A549 (cell line): ENCODE results near the gene GABRA4. TPM values are rescaled to one million over a fixed set of nuclear protein-coding genes. Genes with fewer than 3 reads are reported as not detected.

ENCODE experiments used
- ATAC-seq, 2 experiments: fragments of 200-7000 bp in 1 of 2; fragments of >200 bp in 1 of 2; cut with Nextera tagmentation in 1 of 2; cut with Tn5 transposase in 1 of 2; 3 replicates each; pipeline versions ENCODE4 v1.8.0 to v1.9.1; 2018 to 2020; ENCODE audit warnings: mild to moderate bottlenecking in 1 of 2, moderate library complexity in 1 of 2
- CTCF ChIA-PET: fragments of 300-600 bp; sonication (Branson Sonifier 250); formaldehyde crosslinking; extraction: SDS; loops from one replicate; lab custom pipeline; 2021; ENCODE audit warnings: antibody characterized with exemption, inconsistent platforms; lab: Yijun Ruan, JAX
- POLR2A ChIA-PET: fragments of 350-600 bp; formaldehyde crosslinking; extraction: SDS; loops from one replicate; lab custom pipeline; 2021; ENCODE audit warnings: antibody characterized with exemption, inconsistent platforms; lab: Yijun Ruan, JAX
- DNase-seq, 2 experiments: peaks; one replicate each; pipeline versions ENCODE4 v3.0.0 to v3.0.0-alpha.2; 2011 to 2016; ENCODE audit warnings: low read depth in 1 of 2, low spot score in 1 of 2
- FAIRE-seq: peaks from 2 replicates; lab custom pipeline; 2011; peaks lifted over from hg19 to GRCh38; lab: Jason Lieb, UNC
- H3K27ac ChIP-seq, 2 experiments: fragments of >200 bp; sonication (Bioruptor Twin); formaldehyde crosslinking; 3 replicates each; pipeline ENCODE4 v1.5.1; 2016 to 2017
- H3K4me1 ChIP-seq: fragments of >200 bp; sonication (Bioruptor Twin); formaldehyde crosslinking; 3 replicates; pipeline ENCODE4 v1.6.1; 2016
- H3K4me2 ChIP-seq: fragments of >200 bp; sonication (Bioruptor Twin); formaldehyde crosslinking; 3 replicates; pipeline ENCODE4 v1.6.1; 2016
- H3K4me3 ChIP-seq: fragments of >200 bp; sonication (Bioruptor Twin); formaldehyde crosslinking; 3 replicates; pipeline ENCODE4 v1.5.1; 2016
- H3K9me3 ChIP-seq: fragments of >200 bp; sonication (Bioruptor Twin); formaldehyde crosslinking; 3 replicates; pipeline ENCODE4 v1.6.1; 2016
- BCL3 ChIP-seq: fragments of >200 bp; sonication (Bioruptor Twin); formaldehyde crosslinking; IDR thresholded peaks from 3 replicates; pipeline ENCODE4 v1.6.1; 2016
- CBX2 ChIP-seq: fragments of 200-600 bp; sonication (generic); IDR thresholded peaks from 2 replicates; pipeline ENCODE4 v1.6.1; 2016; ENCODE audit warnings: low read depth, mild to moderate bottlenecking, borderline replicate concordance
- CBX8 ChIP-seq: fragments of 200-600 bp; sonication (generic); IDR thresholded peaks from 2 replicates; pipeline ENCODE4 v1.6.1; 2016
- CHD4 ChIP-seq: fragments of 200-600 bp; sonication (generic); IDR thresholded peaks from 2 replicates; pipeline ENCODE4 v1.6.1; 2016; ENCODE audit warnings: antibody characterized with exemption, mild to moderate bottlenecking, borderline replicate concordance
- E2F6 ChIP-seq: IDR thresholded peaks from 2 replicates; pipeline ENCODE4 v1.6.1; 2012; ENCODE audit warnings: low read depth, borderline replicate concordance
- EHMT2 ChIP-seq: fragments of 200-600 bp; sonication (generic); IDR thresholded peaks from 2 replicates; pipeline ENCODE4 v1.6.1; 2016; ENCODE audit warnings: antibody characterized with exemption, low read depth, mild to moderate bottlenecking, moderate library complexity
- EP300 ChIP-seq, 2 experiments: fragments of >200 bp; sonication (Bioruptor Twin); formaldehyde crosslinking; IDR thresholded peaks; 2 replicates in 1 of 2; 3 replicates in 1 of 2; pipeline ENCODE4 v1.6.1; 2016 to 2017
- FOSL2 ChIP-seq, 2 experiments: fragments of 450-650 bp in 1 of 2; fragments of >200 bp in 1 of 2; sonication (Bioruptor Twin) in 1 of 2; formaldehyde crosslinking; IDR thresholded peaks; 2 replicates each; pipeline versions ENCODE4 v1.5.0 to v1.6.1; 2016 to 2020; ENCODE audit warnings: mild to moderate bottlenecking in 1 of 2, moderate library complexity in 1 of 2
- FOXS1 ChIP-seq: fragments of 250-450 bp; sonication (Bioruptor Pico); IDR thresholded peaks from 2 replicates; pipeline ENCODE4 v1.5.0; 2020; ENCODE audit warnings: mild to moderate bottlenecking, moderate library complexity
- HDAC2 ChIP-seq: fragments of 200-600 bp; sonication (generic); IDR thresholded peaks from 2 replicates; pipeline ENCODE4 v1.6.1; 2016
- KDM5A ChIP-seq: fragments of 200-600 bp; sonication (generic); IDR thresholded peaks from 2 replicates; pipeline ENCODE4 v1.6.1; 2016; ENCODE audit warnings: antibody characterized with exemption, mild to moderate bottlenecking
- MAFK ChIP-seq: fragments of 450-650 bp; IDR thresholded peaks from 2 replicates; pipeline ENCODE4 v1.6.1; 2014; ENCODE audit not compliant: partially characterized antibody
- MAZ ChIP-seq: fragments of 150-350 bp; IDR thresholded peaks from 2 replicates; pipeline ENCODE4 v1.6.1; 2014; ENCODE audit warnings: antibody characterized with exemption, low read depth, low read length, borderline replicate concordance
- PBX3 ChIP-seq: IDR thresholded peaks from 2 replicates; pipeline ENCODE4 v1.6.1; 2012
- POLR2A ChIP-seq: IDR thresholded peaks from 2 replicates; pipeline ENCODE4 v1.6.1; 2012; ENCODE audit warnings: mild to moderate bottlenecking, low read length
- POLR2AphosphoS2 ChIP-seq: conservative IDR thresholded peaks from 2 replicates; pipeline ENCODE4 v1.6.1; 2012; ENCODE audit warnings: low read length, improper control_type of control experiment, inconsistent platforms
- RAD21 ChIP-seq, 2 experiments: fragments of >200 bp in 1 of 2; sonication (Bioruptor Twin) in 1 of 2; formaldehyde crosslinking in 1 of 2; IDR thresholded peaks in 1 of 2; conservative IDR thresholded peaks in 1 of 2; 2 replicates in 1 of 2; 3 replicates in 1 of 2; pipeline ENCODE4 v1.6.1; 2012 to 2018; ENCODE audit warnings: inconsistent platforms in 1 of 2
- RARB ChIP-seq: fragments of 250-450 bp; sonication (Bioruptor Pico); IDR thresholded peaks from 2 replicates; pipeline ENCODE4 v1.8.0; 2021; ENCODE audit warnings: mild to moderate bottlenecking, moderate library complexity
- RCOR1 ChIP-seq: fragments of 150-350 bp; IDR thresholded peaks from 2 replicates; pipeline ENCODE4 v1.6.1; 2014; ENCODE audit warnings: antibody characterized with exemption, low read length, low read depth
- SMC3 ChIP-seq: fragments of >200 bp; sonication (Bioruptor Twin); formaldehyde crosslinking; IDR thresholded peaks from 3 replicates; pipeline ENCODE4 v1.6.1; 2018; ENCODE audit warnings: inconsistent platforms
- SREBF2 ChIP-seq: fragments of 450-650 bp; IDR thresholded peaks from 2 replicates; pipeline ENCODE4 v1.6.1; 2014; ENCODE audit warnings: mild to moderate bottlenecking, moderate library complexity
- ZC3H11A ChIP-seq: fragments of 450-650 bp; IDR thresholded peaks from 2 replicates; pipeline ENCODE4 v1.6.1; 2014; ENCODE audit warnings: antibody characterized with exemption, mild to moderate bottlenecking
- ZNF302 ChIP-seq: fragments of 250-450 bp; sonication (Bioruptor Pico); IDR thresholded peaks from 2 replicates; pipeline ENCODE4 v1.9.0; 2021; ENCODE audit warnings: inconsistent platforms, mild to moderate bottlenecking, moderate library complexity
- WGBS: methylation state at CpG from one replicate; pipeline ENCODE4 v1.1.6; 2017; ENCODE audit errors: missing lambda C conversion rate; 5-methylcytosine and 5-hydroxymethylcytosine counted together
- polyA plus RNA-seq, 4 experiments: library from polyadenylated mRNA; depleted of rRNA in 3 of 4; stranded (reverse); fragments of >200 nt; fragmentation: RNase III in 1 of 4; extraction: RNeasy Plus Mini Kit Qiagen cat#74134 plus additional on column Dnase treatment in 1 of 4; gene quantifications; 2 replicates in 3 of 4; 3 replicates in 1 of 4; pipeline ENCODE4 v1.2.3, GENCODE V29; 2011 to 2017
- TF ChIP-seq, protein P1 (sequence below): fragments of 150-350 bp; IDR thresholded peaks from 2 replicates; pipeline ENCODE4 v1.6.1; 2014; ENCODE audit warnings: low read depth, mild to moderate bottlenecking, low read length

GABRA4 gene
- polyA plus RNA-seq, 2 of the 4 experiments (the other 2 are of a cell fraction) = not detected

- no peak overlapping the region for H3K27ac ChIP-seq
- no peak overlapping the region for H3K4me3 ChIP-seq
- no peak for TF ChIP-seq PBX3
- TF ChIP-seq RAD21 (conservative IDR thresholded peaks at IDR 0.05 in 1 of 2, IDR thresholded peaks at IDR 0.05 in 1 of 2) = no peak
- TF ChIP-seq POLR2A = no peak
- no peak for TF ChIP-seq MAZ
- TF ChIP-seq CBX2 = no peak
- no peak for TF ChIP-seq SREBF2
- TF ChIP-seq SMC3 = no peak
- no peak for TF ChIP-seq KDM5A
- CTCF ChIA-PET = no interaction called here
- no peak for DNase-seq
- no peak for FAIRE-seq
- WGBS = 3% methylated on average over 3 of the region's 3 CpGs
- no peaks in the 10 kb centered on the region for H3K9me3 ChIP-seq
- H3K4me1 ChIP-seq = no peaks in the 10 kb centered on the region
- H3K4me2 ChIP-seq = no peak overlapping the region
- no peak for ATAC-seq
- POLR2A ChIA-PET = no interaction called here
Observed at GRCh38 chr4:46933686-46934085, 59.7 kb downstream of the GABRA4 start.

GRCh38 chr4:46931981-46932380 lies 61.4 kb downstream of the GABRA4 start:
- Histone ChIP-seq H3K9me3 (no peaks in the 10 kb centered on the region), H3K27ac (no peak overlapping the region), H3K4me1 (no peaks in the 10 kb centered on the region), H3K4me3 (no peak overlapping the region), H3K4me2 (no peak overlapping the region)
- DNase-seq = peak in 1 of 2 experiments; percentile 3
- WGBS = 0% methylated on average over 3 of the region's 3 CpGs
- ATAC-seq = no peak
- no peak for FAIRE-seq
- ChIA-PET POLR2A (no interaction called here), CTCF (no interaction called here)
- TF ChIP-seq RAD21 (conservative IDR thresholded peaks at IDR 0.05 in 1 of 2, IDR thresholded peaks at IDR 0.05 in 1 of 2) = 0 out of 5 replicates have a peak, but pooled peaks of 1 of the 2 experiments have one; percentile 20
- TF ChIP-seq FOXS1 (CRISPR knock-in tag) = no peak
- TF ChIP-seq ZC3H11A = no peak
- TF ChIP-seq RARB (CRISPR knock-in tag) = no peak
- TF ChIP-seq, protein P1, sequence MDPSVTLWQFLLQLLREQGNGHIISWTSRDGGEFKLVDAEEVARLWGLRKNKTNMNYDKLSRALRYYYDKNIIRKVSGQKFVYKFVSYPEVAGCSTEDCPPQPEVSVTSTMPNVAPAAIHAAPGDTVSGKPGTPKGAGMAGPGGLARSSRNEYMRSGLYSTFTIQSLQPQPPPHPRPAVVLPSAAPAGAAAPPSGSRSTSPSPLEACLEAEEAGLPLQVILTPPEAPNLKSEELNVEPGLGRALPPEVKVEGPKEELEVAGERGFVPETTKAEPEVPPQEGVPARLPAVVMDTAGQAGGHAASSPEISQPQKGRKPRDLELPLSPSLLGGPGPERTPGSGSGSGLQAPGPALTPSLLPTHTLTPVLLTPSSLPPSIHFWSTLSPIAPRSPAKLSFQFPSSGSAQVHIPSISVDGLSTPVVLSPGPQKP = no peak
- TF ChIP-seq SREBF2 = no peak

DNA sequence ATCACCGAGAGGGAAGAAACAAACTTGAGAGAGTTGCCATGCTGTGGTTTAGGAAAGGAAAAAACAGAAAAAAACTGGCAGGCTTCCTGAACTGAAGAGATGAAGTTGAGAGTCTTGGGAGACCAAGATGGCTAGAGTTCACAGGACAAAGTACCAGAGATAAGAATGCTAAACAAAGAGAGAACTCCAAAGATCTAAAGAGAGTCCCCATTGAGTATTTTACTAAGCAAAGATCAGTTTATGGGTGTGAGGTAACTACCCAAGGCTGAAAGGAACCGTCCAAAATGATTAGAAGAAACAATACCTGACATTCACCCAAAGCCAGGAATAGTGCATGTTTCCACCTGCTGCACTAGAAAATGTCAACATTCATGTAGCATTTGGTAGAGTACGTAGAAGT lies 62.5 kb downstream of the GABRA4 start:
- H3K9me3 ChIP-seq = no peaks in the 10 kb centered on the region
- H3K4me3 ChIP-seq = no peak overlapping the region
- ChIA-PET CTCF (no interaction called here), POLR2A (no interaction called here)
- 0% methylated on average over 3 of the region's 3 CpGs for WGBS
- DNase-seq = no peak
- TF ChIP-seq ZNF302 (CRISPR knock-in tag) (no peak), ZC3H11A (no peak), E2F6 (no peak), EP300 (IDR thresholded peaks at IDR 0.05) (no peak), FOSL2 (IDR thresholded peaks at IDR 0.05) (no peak), FOSL2 (CRISPR knock-in tag; IDR thresholded peaks at IDR 0.05) (no peak), HDAC2 (no peak), RCOR1 (no peak), POLR2AphosphoS2 (no peak), EHMT2 (no peak), CHD4 (no peak), BCL3 (no peak), MAFK (no peak), CBX8 (no peak)
- no peak for ATAC-seq
- H3K4me1 ChIP-seq = no peaks in the 10 kb centered on the region
- H3K4me2 ChIP-seq = no peak overlapping the region
- FAIRE-seq = no peak
- no peak overlapping the region for H3K27ac ChIP-seq
